Measurements from ENCODE around the gene TMEM184A. TPM values are rescaled to one million over a fixed set of nuclear protein-coding genes. Genes with fewer than 3 reads are reported as not detected.

TMEM184A gene
- total and polyA plus RNA-seq, 2 of the 8 experiments (the other 6 are each of a cell fraction or from before 2014, with no cell fraction given), result 1.8 to 2.1 TPM

GRCh38 chr7:1501487-1502270 lies 54.3 kb downstream of the TMEM184A start:
- no peak overlapping the region for H3K56ac ChIP-seq (replicated peaks; ENCODE audit: insufficient read length, low read depth, low read length)

More at GRCh38 chr7:1501487-1502270, 54.3 kb downstream of the TMEM184A start:
- H3K14ac ChIP-seq (ENCODE audit: insufficient read length), result no peak overlapping the region
- H3K36me3 ChIP-seq (ENCODE audit: control insufficient read depth in 2 of 4, insufficient read depth in 4 of 4, low read length in 3 of 4), result peaks cover 9 to 47% (median 32%) of the 10 kb centered on the region in 4 experiments; a peak in 7 of 8 replicates
- DNase-seq (ENCODE audit: low read depth in 1 of 2, low spot score in 2 of 2) (no peak), FAIRE-seq (no peak)
- CTCF ChIA-PET (ENCODE audit: partially characterized antibody), result interaction anchor here (0.6 to 1.2 kb wide), 3 partner anchors 10 to 101 kb away, joined by 3 read pairs; no protein-coding TSS in a partner anchor
- H4K8ac ChIP-seq (ENCODE audit: extremely low read depth, insufficient read depth, low read length), result no peak overlapping the region
- peaks cover 14% of the 10 kb centered on the region; the same call in 1 of the 2 replicates for H3K79me1 ChIP-seq (ENCODE audit: low read depth, low read length)
- H3K18ac ChIP-seq (ENCODE audit: extremely low read depth, low read length), result no peak overlapping the region
- H3K4ac ChIP-seq (replicated peaks; ENCODE audit: insufficient read length, low read depth, low read length), result no peak overlapping the region
- no peak overlapping the region for H2BK120ac ChIP-seq (replicated peaks; ENCODE audit: low read depth, low read length)
- peaks cover under 1 to 15% (median 9%) of the 10 kb centered on the region in 4 experiments; a peak in 6 of 7 replicates for H3K4me1 ChIP-seq (replicated peaks in 1 of 4; ENCODE audit: control insufficient read depth in 3 of 4, insufficient read depth in 4 of 4, low read length in 3 of 4)
- TF ChIP-seq CTBP2 (IDR thresholded peaks at IDR 0.05; ENCODE audit: borderline replicate concordance, insufficient read depth, insufficient read length, low read length) (no peak), SP1 (IDR thresholded peaks at IDR 0.05; ENCODE audit: low read depth, low read length) (no peak)
- H3K23me2 ChIP-seq (ENCODE audit: low read depth, low read length), result peaks cover 4% of the 10 kb centered on the region; the same call in 1 of the 2 replicates
- H3K27me3 ChIP-seq (replicated peaks in 1 of 4; ENCODE audit: control insufficient read depth in 3 of 4, extremely low read depth in 1 of 4, insufficient read depth in 3 of 4, low read length in 3 of 4), result no peaks in the 10 kb centered on the region
- no peak overlapping the region for H3K27ac ChIP-seq (ENCODE audit: low read depth, low read length)
- POLR2A ChIA-PET (ENCODE audit: partially characterized antibody), result interaction anchor here (0.7 kb wide), 1 partner anchor 35 kb away, joined by 3 read pairs; no protein-coding TSS in a partner anchor
- H2BK12ac ChIP-seq (ENCODE audit: low read depth, low read length), result no peak overlapping the region
- H4K20me1 ChIP-seq (replicated peaks in 1 of 2; ENCODE audit: control insufficient read depth in 1 of 2, insufficient read depth in 2 of 2, low read length in 2 of 2), result peaks cover 12 to 26% of the 10 kb centered on the region in 2 experiments
- no peak overlapping the region for H3K4me3 ChIP-seq (ENCODE audit: extremely low read depth in 1 of 4, insufficient read depth in 2 of 4, low read depth in 3 of 4, low read length in 4 of 4)
- peaks cover 10 to 29% of the 10 kb centered on the region in 2 experiments; a peak in 3 of 4 replicates for H3K79me2 ChIP-seq (ENCODE audit: control insufficient read depth in 1 of 2, insufficient read depth in 2 of 2, low read length in 2 of 2)
- H3K4me2 ChIP-seq (ENCODE audit: insufficient read depth in 1 of 2, low read depth in 2 of 2, low read length in 2 of 2), result no peak overlapping the region
- no peaks in the 10 kb centered on the region for H3K9me3 ChIP-seq (ENCODE audit: insufficient read depth in 2 of 2, low read depth in 1 of 2, low read length in 1 of 2)
- H2BK5ac ChIP-seq (ENCODE audit: low read depth, low read length), result no peak overlapping the region
- H2BK15ac ChIP-seq (ENCODE audit: low read length), result no peak overlapping the region
- no peak overlapping the region for H2AK5ac ChIP-seq (ENCODE audit: low read depth, low read length)
- 94% methylated on average over 21 of the region's 21 CpGs; no CpG with 5 or more reads in 1 of the 2 experiments for WGBS, 2 experiments (ENCODE audit: extremely low coverage in 1 of 2, insufficient coverage in 1 of 2, insufficient read length in 1 of 2, insufficient replicate concordance in 2 of 2, low coverage in 1 of 2, low lambda C conversion rate in 2 of 2, missing lambda C conversion rate in 1 of 2)
- H4K5ac ChIP-seq (ENCODE audit: insufficient read length, low read depth, low read length), result no peak overlapping the region
- no peak overlapping the region for H3K23ac ChIP-seq (ENCODE audit: insufficient read length)
- H4K91ac ChIP-seq (replicated peaks; ENCODE audit: insufficient read length, low read length), result no peak overlapping the region
- no peak overlapping the region for H2BK20ac ChIP-seq (ENCODE audit: low read length)
- no peak overlapping the region for H2AFZ ChIP-seq (ENCODE audit: low read length)
- H3K9ac ChIP-seq (replicated peaks in 1 of 4; ENCODE audit: extremely low read depth in 1 of 4, low read depth in 3 of 4, low read length in 3 of 4), result no peak overlapping the region
